NOMO-1 treated with DMSO at 0.1 percent for 48 hours (cell line): Measurements from ENCODE around the gene JCHAIN.
A peak's percentile ranks its signal among the peaks of the same experiment; 100 is the strongest.
"Not testable (repeated sequence)": the region's sequence is repeated elsewhere in the genome, so short reads cannot be mapped to it uniquely, and the experiment has no call there.

Experiments
- DNase-seq: peaks from one replicate; lab custom pipeline; 2025; ENCODE audit not compliant: unreplicated experiment; lab: John Stamatoyannopoulos, UW

The JCHAIN gene

DNA sequence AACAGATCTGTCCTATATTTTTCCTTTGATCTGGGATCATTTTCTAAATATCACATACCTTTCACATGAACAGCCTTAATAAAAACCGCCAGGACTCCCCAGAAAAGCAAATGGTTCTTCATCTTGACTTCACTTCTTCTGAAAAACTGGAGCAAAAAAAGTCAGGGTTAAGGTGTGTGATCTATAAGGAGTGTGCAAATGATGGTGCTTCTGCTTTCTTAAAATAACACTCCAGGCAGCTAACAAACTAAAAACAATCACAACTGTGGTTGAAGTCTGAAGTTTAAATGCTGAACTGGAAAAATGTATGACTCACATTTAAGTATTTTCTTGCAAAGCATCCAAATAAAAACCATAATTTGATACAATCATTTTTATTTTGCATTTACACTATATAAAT is at the start of gene JCHAIN:
Gene JCHAIN (minus strand): TSS at position 140 of the 400 bp plus-strand sequence. CDS start 18 bp downstream, at position 122.
- DNase-seq = peak; percentile 56

DNA sequence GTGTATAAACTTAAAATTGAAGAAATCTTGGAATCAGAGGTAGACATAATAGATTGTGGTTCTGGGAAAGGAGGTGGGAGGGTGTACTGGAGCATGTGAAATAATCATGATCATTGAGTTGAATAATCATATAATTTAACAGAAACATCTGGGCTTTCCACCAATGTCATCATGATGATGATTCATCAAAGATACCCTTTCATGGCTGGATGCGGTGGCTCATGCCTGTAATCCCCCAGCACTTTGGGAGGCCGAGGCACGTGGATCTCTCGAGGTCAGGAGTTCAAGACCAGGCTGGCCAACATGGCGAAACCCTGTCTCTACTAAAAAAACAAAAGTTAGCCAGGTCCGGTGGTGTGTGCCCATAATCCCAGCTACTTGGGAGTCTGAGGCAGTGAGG is 48.8 kb upstream of the JCHAIN start:
- no peak for DNase-seq

GRCh38 chr4:70714079-70714887 is 48.0 kb upstream of the JCHAIN start:
- DNase-seq = peak; percentile 56

DNA sequence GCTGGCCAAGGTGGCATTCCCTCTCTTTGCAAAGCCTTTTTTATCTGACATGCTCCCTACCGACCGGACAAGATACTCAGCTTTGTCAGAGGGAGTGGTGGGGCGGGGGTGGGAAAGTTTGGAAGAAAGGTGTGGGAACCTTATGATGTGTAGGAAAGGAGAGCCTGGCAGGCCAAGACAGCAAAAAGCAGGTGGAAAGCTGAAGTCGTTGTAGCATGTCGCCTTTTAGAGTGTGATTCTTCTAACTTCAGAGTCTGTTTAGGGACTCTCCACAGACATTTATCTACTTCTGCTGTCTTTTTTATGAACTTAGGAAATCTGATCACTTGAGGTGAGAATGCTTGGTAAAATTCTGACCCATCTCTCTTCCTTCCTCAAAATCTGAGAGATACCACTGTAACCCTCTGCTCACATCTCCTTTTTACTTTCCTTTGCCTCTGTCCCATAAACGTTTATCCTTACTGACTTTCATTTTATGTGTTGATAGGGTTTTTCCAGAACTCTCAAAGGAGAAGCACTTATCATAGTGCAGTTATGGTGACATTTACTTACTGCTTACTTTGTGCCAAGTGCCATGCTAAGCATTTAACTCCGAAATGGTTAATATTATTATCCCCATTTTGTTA is 47.3 kb upstream of the JCHAIN start:
- peak; percentile 79 for DNase-seq

GRCh38 chr4:70712604-70713452 is 46.5 kb upstream of the JCHAIN start:
- no peak for DNase-seq

GRCh38 chr4:70712150-70712549 is 45.8 kb upstream of the JCHAIN start:
- DNase-seq = no peak

- no peak for DNase-seq
Measured at GRCh38 chr4:70711599-70711998, 45.3 kb upstream of the JCHAIN start.

GRCh38 chr4:70709611-70710205 is 43.4 kb upstream of the JCHAIN start:
- DNase-seq = no peak

GRCh38 chr4:70706516-70706915 is 40.2 kb upstream of the JCHAIN start:
- no peak for DNase-seq

DNA sequence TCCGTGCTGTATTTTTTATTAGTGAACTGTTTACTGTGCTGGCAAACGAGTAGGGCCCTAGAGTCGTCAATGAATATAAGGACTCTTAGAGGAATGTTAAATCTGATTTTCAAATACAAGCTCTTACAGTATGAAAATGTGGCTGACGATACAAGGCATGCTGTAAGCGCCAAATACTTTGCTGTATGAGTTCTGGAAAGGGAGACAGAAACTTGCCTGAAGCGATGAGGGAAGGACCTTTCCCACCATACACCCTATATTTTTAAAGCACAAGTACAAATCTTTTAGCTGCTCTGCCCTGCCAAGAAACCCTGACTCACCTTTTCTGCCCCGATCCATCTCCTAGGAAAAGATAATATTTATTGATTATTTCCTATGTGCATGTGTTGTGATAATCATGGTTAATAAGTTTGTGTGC is 39.7 kb upstream of the JCHAIN start:
- no peak for DNase-seq

DNA sequence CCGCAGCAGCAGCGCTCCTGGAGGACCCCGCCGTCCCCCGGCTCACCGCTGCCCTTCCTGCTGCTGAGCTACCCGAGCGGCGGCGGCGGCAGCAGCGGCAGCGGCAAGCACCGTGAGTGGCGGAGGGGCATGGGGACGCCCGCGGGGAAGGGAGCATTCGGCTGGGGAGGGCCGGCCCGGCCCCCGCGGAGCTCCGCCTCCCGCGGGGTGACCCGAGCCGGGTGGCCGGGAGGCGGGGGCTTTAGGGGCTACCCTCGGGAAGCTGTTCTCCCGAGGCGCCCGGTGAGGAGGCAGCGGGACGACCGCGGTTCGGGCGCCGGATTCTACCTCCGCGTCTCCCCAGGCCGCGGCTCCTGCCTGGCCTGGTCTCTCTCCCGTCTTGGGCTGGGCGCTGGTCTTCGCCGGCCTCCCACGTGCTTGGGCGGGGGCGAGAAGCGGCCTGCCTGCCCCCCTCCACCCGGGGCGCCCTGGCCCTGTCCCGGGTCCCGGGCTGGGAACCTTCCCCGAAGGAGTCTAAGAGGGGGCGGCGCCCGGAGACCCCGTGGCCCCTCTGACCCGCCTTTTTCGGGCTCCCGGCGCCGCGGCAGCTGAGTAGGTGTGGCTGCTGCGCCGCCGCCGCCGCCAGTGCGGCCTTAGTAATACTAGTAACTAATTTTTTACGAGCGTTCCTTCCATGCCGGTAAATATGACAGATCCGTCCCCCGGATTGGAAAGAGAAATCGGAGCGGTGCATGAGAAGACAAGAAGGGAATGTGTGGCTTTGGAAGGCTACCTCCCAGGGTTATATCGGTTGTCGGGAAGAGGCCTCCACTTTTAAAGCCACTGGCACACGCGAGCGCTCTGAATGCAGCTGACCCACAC is 39.1 kb upstream of the JCHAIN start:
- DNase-seq = peak; percentile 49

GRCh38 chr4:70704931-70705182 is 38.5 kb upstream of the JCHAIN start:
- DNase-seq = no peak

- peak; percentile 34 for DNase-seq
Measured at GRCh38 chr4:70704215-70704930, 38.1 kb upstream of the JCHAIN start.

DNA sequence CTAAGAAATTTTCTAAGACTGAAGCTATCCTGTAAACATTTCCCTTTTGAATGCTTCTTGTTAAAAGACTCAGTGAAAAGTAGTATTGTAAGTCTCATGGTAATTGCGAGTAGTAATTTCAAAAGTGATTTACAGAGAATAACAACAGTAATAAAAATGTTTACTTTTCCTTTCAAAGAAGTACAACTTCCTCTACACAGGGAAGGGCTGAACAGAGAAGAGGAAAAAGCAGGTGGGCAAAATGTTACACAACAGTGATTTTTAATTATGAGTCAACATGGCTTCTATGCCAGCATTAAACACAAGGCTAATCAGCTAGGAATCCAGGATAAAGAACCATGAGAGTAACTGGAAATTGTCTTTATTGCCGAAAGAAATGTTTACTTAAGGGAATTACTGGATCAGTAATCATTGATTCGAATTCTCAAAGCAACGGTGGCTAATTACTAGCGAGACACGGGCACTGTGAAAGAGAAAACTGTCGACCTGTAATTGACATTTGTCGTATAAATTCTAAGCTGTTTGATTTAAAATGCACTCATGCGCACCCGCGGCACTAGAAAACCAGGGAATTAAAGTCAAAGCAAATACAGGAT is 37.4 kb upstream of the JCHAIN start:
- no peak for DNase-seq

GRCh38 chr4:70702592-70702991 is 36.3 kb upstream of the JCHAIN start:
- not testable (repeated sequence) for DNase-seq

- no peak for DNase-seq
Measured at GRCh38 chr4:70701271-70701670, 35.0 kb upstream of the JCHAIN start.

- no peak for DNase-seq
Measured at GRCh38 chr4:70700712-70701111, 34.4 kb upstream of the JCHAIN start.

GRCh38 chr4:70698435-70698834 is 32.1 kb upstream of the JCHAIN start:
- DNase-seq = not testable (repeated sequence)

DNA sequence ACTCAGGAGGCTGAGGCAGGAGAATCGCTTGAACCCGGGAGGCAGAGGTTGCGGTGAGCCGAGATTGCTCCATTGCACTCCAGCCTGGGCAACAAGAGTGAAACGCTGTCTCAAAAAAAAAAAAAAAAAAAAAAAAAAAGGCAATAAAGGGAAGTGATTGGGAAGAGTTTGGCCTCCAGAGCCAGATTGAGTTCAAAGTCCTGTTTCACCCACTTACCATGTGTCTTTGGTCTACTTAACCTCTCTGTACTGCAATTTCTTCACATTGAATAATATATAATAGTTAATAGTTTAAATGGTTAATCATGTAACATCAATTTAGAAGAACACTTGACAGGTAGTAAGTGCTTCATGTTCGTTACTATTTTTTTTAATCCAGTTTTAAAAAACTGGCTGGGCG is 28.3 kb upstream of the JCHAIN start:
- not testable (repeated sequence) for DNase-seq
